ENCODE measurements around the gene DPEP1.

- TF ChIP-seq POLR2A (IDR thresholded peaks at IDR 0.05; ENCODE audit: extremely low read depth, insufficient read length), result no peak
- no peak for TF ChIP-seq MAX (IDR thresholded peaks at IDR 0.05; ENCODE audit: low read depth, low read length)
- TF ChIP-seq CTCF (IDR thresholded peaks at IDR 0.05; ENCODE audit: low read depth, low read length), result no peak
Observed at GRCh38 chr16:89593841-89594240, 19.6 kb upstream of the DPEP1 start.
